D721Med (cell line): Measurements from ENCODE around the gene C1QC.

Source experiments
- DNase-seq: peaks from one replicate; pipeline ENCODE4 v3.0.0; 2011; ENCODE audit warnings: low spot score; ENCODE audit not compliant: insufficient read length
- FAIRE-seq: peaks from 2 replicates; lab custom pipeline; 2011; peaks lifted over from hg19 to GRCh38; lab: Jason Lieb, UNC
- CTCF ChIP-seq: IDR thresholded peaks from 2 replicates; pipeline ENCODE4 v1.5.1; 2012; ENCODE audit warnings: mild to moderate bottlenecking, control low read depth; ENCODE audit not compliant: insufficient read depth; ENCODE audit errors: missing control alignments

C1QC gene

GRCh38 chr1:22677931-22678896 lies 34.8 kb downstream of the C1QC start:
- no peak for TF ChIP-seq CTCF
- FAIRE-seq (no peak), DNase-seq (no peak)

- no peak for FAIRE-seq
- TF ChIP-seq CTCF = no peak
- DNase-seq = no peak
Observed at GRCh38 chr1:22680726-22681125, 37.3 kb downstream of the C1QC start.

GRCh38 chr1:22681556-22682276 lies 38.3 kb downstream of the C1QC start:
- no peak for TF ChIP-seq CTCF
- no peak for DNase-seq
- FAIRE-seq = no peak

- no peak for TF ChIP-seq CTCF
- DNase-seq = no peak
- no peak for FAIRE-seq
Observed at GRCh38 chr1:22683547-22683946, 40.1 kb downstream of the C1QC start.

- FAIRE-seq (no peak), DNase-seq (no peak)
- TF ChIP-seq CTCF = no peak
Observed at GRCh38 chr1:22685591-22686059, 42.2 kb downstream of the C1QC start.

GRCh38 chr1:22687191-22687590 lies 43.8 kb downstream of the C1QC start:
- no peak for FAIRE-seq
- no peak for DNase-seq
- no peak for TF ChIP-seq CTCF
